ENCODE data around the gene PRPF6.
"Not testable (repeated sequence)": the region's sequence is repeated elsewhere in the genome, so short reads cannot be mapped to it uniquely, and the experiment has no call there.

PRPF6 gene

DNA sequence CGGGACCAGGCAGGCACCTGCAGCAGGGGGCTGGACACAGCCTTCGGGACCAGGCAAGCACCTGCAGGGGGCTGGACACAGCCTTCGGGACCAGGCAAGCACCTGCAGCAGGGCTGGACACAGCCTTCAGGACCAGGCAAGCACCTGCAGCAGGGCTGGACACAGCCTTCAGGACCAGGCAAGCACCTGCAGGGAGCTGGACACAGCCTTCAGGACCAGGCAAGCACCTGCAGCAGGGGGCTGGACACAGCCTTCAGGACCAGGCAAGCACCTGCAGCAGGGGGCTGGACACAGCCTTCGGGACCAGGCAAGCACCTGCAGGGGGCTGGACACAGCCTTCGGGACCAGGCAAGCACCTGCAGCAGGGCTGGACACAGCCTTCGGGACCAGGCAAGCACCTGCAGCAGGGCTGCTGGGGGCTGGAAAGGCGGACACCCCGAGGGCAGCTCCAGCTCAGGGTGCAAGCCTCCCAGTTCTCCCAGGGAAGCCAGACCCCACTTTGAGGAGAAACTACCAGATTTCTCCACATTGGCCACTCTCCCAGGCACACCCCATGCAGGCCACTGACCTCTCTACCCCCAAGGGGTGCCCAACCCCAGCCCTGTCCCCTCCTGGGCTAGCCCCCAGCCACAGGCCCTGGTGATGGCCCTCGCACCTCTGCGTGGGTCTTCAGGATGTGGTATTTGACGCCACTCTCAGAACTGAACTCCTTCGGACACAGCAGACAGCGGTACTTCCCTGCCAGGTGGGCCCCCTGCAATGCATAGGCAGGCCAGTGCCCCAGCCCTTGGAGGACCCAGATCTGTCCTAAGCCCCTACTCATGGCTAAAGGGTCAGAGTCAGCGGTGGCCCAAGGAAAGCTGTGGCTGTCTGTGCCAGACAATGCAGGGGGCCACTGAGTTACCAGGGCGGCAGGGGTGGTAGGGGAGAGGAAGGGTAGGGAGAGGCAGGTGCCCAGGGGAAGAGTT lies 20.0 kb upstream of the PRPF6 start:
- DNase-seq (ENCODE audit: low read depth in 2 of 2): not testable (repeated sequence)

DNA sequence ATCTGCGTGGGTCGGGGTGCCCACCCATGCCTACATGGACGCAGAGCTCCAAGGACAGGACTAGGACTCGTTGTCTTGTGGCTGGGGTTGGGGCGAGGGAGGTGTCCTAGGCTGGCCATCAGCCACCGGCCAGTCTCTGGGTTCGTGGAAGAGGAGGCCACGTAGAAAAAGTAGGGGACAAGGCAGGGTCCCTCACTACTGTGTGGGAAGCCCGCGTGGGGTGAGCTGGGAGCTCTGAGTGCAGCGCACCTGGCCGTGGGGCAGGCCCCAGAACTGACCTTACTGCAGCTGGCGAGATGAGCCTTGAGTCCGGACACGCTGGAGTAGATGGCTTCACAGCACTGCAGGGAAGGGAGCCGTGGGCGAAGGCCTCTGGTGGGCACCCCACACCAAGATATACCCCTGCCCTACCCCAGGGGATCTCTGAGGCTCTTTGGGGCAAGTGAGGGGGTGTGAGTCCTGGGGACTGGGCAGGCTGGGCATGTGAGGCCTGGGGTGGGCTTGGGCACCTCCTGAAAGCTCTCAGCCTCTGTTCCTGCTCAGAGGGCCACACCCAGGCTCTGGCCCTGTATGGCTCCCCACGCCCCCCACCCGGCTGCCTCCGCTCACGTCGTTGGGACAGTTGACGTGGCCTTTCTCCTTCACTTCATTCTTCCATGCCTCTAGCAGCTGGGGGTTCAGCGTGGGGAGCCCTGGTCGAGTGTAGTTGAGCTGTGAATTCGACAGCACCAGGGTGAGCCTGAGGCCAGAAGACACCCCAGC lies 19.1 kb upstream of the PRPF6 start:
- no peak for DNase-seq (ENCODE audit: low read depth in 2 of 2)

DNA sequence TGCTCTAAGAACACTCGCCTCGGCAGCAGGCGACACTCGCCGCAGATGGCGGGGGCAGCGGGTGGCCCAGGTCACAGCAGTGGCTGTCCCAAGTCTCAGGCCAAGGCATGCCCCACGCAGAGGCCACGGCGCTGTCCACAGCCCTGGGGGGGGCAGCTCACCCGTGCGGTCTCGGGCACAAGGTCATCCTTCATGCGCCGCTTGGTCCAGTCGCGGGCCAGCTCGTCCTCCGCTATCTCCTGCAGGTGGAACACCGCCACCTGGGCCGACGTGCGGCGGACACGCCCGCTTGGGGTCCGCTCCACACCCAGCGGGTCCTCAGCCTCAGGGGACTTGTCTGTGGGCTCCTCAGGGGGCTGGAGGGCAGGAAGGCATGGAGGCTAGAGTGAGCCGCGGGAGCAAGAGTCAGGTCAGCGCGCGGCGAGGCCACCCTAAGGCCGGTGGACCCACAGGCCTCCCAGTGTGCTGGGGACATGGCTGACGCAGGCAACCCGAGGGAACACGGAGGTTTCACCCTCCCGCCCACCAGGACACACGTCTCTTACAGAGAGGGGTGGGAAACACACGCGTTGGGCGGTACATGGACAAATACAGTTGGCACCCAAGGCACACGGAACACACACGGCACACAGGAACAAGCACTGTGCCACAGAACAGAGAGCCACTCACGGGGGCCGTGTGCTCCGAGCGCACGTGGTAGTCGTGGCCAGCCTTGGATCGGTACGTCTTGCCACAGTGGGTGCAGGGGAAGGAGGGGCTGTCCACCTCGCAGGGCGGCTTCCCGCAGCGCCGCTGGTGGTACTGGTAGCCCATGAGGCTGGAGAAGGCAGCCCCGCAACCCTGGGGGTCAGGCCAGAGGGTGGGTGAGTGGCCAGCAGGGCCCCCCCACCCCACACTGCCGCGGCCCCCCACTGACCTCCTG lies 18.2 kb upstream of the PRPF6 start:
- no peak for DNase-seq (ENCODE audit: low read depth in 2 of 2)

DNA sequence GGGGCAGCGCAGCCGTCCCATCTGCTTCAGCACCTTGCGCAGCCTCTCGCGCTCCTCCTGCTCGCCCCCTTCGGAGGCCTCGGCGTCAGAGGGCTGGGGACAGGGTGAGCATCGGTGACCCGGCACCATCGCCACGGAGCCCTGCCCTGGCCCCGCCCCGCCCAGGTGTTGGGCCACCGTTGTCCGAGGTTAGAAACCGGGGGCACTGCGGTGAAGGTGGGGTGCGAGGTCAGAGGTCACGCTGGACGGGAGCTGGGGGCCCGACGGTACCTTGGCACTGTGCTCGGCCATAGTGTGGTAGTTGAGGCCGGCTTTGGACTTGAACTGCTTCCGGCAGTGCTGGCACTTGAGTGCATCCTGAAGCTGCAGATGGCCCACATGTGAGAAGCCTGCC lies 17.6 kb upstream of the PRPF6 start:
- no peak for DNase-seq (ENCODE audit: low read depth in 2 of 2)

DNA sequence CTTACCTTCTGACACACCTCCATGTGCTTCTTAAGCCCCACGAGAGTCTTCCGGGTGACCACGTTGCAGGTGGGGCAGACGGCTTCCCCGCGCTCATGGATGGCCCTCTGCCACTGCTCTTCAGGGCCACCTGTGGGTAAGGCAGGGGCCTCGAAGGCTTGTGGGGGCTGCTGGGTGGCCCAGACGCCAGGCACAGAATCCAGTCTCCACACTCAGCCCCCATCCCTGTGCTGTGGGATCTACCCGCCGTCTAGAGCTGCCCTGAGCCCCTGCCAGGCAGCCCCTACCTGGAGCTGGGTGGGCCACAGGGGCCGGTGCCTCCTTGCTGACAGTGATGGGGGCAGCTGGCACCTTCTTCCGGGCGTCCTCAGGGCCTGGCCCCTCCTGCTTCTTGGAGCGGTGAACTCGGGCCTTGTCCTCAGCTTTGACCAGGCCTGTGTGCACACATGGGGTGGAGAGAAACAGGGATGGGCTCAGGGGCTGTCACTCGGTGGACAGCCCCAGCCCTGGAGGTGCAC lies 17.1 kb upstream of the PRPF6 start:
- DNase-seq (ENCODE audit: low read depth in 2 of 2): no peak

DNA sequence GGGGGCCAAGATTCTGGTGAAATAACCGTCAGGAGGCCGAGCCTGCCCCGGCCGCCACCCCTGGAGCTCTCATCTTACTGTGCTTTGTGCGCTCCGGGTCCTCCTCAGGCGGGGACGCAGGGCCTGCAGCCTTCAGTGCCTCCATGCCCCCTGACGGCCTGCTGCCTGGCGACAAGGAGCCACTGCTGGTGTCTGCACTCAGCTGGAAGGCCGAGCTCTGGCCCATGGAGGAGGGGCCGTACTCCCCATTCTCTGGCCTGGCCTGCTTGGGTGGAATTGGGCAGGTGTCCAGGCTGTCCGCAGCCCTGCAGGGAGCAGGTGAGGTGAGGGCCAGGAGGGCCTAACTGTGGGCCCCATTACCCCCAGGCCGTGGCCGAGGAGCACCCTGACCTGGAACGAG lies 16.5 kb upstream of the PRPF6 start:
- no peak for DNase-seq (ENCODE audit: low read depth in 2 of 2)

DNA sequence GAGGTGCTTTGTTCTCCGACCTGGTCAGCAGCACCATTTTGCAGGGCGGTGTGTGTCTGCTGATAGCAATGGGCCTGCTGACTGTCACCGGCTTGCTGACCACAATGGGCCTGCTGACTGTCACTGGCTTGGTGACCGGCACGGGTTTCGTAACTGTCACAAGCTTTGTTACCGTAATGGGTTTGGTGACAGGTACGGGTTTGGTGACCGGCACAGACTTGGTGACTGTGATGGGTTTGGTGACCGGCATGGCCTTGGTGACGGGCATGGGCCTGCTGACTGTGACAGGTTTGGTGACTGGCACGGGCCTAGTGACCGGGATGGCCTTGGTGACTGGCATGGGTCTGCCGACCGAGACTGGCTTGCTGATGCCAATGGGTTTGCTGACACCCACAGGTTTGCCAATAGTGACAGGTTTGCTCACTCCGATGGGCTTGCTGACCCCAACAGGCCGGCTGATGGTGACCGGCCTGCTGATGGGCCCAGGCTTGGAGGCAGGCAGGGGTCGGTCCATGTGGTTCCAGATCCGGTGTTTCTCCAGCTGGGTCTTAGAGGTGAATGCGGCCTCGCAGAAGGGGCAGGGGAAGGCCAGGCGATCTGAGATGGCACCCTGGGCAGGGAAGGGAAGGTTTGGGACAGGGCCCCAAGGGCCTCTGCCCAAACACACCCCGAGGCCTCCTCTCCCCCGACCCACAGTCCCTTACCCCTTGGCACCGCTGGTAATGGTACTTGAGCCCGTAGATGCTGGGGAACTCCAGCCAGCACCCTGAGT lies 14.6 kb upstream of the PRPF6 start:
- DNase-seq (ENCODE audit: low read depth in 2 of 2): no peak

DNA sequence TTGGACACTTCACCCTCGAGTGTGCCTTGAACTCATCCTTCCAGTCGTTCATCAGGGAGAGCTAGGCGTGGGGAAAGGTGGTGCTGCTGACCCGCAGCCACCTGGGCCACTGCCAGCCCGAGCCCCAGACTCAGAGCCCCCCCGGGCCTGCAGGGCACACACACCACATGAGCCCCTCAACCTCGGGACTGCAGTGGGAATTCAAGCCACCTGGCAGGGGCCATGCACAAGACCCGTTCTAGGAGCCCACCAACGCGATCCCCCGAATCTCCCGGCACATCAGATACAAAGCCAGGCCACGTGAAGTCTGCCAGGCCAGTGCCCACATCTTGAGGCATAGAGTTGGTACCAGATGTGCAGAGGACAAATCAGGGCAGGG lies 14.0 kb upstream of the PRPF6 start:
- DNase-seq (ENCODE audit: low read depth in 2 of 2): no peak

DNA sequence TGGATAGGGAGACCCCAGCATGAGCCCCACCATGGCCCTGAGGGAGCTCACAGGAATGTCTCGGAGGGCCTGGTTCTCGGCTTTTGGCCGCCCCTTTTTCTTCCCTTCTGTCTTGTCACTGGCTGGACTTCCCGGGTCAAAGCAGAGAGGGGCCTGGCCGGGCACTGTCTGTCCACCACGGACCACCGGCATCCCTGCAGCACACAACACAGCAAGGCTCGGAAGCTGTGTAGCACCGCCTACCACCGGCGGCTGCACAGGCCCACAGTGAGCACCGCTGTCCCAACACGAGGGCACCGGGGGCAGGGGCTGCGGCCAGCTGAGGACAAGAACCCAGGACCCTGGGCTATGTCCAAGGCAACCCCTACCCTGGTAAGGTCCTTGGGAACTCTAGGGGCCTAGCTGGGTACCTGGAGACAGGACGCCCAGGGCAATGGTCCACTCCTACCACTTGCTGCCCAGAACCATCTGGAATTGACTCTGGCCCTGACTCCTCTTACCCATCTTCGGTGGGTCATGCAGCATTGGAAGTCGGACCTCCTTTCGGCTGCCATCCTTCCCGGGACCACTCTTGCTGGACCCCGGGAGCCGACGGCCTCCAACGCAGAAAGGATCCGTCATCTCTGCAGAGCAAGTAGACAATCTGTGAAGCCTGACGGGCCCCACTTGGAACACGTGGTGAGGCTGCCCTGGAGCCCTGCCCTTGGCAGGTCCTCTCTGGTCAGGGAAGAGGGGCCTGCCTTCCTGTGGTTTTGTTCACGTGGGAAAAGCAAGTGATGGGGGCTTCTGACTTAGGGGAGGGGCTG lies 13.4 kb upstream of the PRPF6 start:
- DNase-seq (ENCODE audit: low read depth in 2 of 2): no peak

DNA sequence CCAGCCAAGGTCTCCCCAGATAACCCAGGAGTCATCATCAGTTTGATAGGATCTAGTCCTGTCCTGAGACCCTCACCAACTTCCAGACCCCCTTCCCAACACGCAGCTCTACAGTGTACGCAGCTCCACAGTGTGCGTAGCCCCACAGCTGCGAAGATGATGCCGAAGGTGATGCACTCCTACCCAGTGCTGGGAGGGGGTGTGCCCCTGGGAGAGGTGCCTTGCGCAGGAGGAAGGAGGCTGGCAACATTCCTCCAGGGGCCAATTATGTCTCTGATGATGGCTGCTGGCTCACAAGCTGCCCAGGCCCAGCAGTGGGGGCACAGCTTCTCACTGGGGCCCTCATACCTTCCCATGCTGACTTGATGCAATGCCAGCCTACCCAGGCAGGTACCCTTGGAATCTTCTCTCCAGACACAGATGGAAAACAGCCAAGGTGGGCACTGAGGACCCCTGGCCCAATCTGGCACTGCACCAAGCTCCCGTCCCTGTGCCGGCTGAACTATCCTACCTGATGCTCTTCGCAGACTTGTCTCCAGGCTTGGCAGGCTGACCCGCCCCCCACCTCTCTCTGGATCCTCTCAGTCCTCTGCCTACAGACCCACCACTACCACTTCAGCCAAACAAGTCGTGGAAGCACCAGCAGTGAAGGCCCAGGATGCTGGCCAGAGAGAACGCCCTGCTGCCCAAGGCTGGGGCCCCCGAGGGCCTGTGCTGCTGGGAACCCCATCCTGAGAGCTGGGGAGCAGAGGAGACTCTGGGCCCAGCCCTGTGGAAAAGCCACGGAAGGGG lies 12.6 kb upstream of the PRPF6 start:
- DNase-seq (ENCODE audit: low read depth in 2 of 2): no peak

DNA sequence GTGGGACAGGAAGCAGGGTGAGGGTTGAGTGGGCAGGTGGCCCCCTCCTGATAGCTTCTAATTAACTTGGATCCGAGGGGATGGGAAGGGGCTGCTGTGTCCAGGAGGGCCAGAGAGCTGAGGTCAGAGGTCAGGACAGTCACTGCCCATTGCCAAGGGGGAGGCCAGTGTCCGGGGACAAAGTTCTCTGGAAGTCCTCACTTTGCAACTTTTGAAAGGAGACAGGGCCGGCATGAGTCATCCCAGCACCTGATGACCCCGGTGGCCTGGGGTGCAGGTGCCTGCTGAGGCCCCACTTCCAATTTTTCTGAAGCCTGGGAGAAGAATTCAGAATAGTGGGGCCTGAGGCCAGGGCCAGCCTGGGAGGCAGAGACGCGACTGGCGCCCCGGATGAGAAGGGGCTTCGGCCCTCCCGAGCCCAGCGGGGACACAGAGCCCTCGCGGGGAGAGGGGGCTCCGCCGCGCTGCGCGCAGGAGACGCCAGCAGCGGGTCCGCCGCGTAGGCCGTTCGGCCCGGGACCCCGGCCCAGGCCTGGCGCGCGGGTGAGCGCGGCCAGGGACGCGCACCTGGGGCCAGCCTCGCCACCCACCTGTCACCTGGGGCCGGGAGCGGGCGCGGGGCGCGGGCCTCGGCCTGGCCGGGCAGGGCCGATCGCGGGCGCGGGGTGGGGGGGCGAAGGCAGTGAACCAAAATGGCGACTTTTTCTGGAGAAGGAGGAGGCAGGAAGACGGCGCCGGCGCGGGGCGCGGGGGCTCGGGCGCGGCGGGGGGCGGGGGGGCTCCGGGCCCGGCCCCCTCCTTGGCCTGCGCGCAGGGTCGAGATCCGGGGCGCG lies 11.8 kb upstream of the PRPF6 start:
- DNase-seq (ENCODE audit: low read depth in 2 of 2): no peak

DNA sequence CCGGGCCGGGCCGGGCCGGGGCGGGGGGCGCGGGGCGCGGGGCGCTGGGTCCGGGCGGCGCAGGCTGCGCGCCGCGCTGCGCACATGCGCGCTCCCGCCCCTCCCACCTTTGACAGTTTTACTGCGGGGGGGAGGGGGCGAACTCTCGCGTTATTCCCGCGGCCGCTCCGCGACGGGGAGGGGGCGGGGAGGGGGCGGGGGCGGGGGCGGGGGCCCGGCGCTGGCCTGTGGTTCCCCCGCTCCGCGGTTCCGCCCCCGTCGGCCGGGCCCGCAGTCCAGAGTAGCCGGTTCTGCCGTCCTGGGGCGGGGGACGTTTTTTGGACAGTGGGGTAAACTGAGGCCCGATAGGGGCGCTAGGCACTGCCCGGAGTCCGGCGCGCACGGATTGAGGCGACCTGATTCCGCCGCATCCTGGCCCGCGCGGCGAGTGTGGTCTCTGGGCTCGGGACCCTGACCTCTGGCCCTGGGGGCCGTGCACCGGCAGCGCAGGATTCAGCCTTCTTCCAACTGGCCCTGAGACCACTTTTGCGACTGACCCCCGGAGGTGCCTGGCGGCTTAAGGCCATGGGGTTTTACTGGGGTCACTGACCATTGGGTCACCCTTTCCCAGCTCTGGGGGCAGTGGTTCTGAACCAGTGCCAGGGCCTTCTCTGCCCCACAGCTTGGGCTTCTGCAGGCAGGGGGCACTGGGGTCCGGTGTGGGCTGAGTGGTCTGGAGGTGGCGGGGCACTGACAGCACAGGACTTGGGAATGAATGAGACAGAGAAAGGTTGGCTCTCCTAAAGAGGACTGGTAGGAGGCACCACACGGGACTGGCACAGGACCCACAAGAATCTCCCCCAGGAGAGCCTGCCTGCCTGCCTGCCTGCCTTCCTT lies 10.9 kb upstream of the PRPF6 start, which contains the start of gene ZNF512B:
Gene ZNF512B, minus strand, starts transcription at position 93 of the 876 bp plus-strand sequence. CDS start 1,980 bp downstream, outside the sequence.
- DNase-seq (ENCODE audit: low read depth in 2 of 2): peak in 1 of 2 donors; percentile 34

DNA sequence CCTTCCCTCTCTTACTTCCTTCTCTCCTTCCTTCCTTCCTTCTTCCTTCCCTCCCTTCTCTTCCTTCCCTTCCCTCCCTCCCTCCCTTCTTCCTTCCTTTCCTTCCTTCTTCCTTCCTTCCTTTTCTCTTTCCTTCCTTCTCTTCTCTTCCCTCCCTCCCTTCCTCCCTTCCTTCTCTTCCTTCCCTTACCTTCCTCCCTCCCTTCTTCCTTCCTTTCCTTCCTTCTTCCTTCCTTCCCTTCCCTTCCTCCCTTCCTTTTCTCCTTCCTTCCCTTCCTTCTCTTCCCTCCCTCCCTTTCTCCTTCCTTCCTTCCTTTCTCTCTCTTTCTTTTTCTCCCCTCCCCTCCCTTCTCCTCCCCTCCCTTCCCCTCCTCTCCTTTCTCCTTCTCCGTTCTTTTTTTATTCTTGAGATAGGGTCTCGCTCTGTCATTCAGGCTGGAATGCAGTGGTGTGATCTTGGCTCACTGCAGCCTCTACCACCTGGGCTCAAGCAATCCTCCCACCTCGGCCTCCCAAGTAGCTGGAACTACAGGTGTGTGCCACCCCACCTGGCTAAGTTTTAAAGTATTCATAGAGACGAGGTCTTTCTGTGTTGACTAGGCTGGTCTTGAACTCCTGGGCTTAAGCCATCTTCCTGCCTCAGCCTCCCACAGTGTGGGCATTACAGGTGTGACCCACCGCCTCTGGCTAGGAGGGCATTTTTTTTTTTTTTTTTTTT lies 10.1 kb upstream of the PRPF6 start:
- no peak for DNase-seq (ENCODE audit: low read depth in 2 of 2)

DNA sequence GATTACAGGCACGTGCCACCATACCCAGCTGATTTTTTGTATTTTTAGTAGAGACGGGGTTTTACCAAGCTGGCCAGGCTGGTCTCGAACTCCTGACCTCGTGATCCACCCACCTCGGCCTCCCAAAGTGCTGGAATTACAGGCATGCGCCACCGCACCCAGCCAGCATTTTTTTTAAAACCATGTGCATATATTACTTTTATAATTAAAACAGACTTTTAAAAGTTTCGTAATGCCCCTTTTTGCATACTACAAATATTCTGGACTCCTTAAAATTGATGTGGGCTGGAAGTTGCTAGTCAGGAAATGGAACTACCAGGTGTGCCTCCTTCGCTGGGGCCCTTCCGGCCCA lies 9.0 kb upstream of the PRPF6 start:
- DNase-seq (ENCODE audit: low read depth in 2 of 2): not testable (repeated sequence)

DNA sequence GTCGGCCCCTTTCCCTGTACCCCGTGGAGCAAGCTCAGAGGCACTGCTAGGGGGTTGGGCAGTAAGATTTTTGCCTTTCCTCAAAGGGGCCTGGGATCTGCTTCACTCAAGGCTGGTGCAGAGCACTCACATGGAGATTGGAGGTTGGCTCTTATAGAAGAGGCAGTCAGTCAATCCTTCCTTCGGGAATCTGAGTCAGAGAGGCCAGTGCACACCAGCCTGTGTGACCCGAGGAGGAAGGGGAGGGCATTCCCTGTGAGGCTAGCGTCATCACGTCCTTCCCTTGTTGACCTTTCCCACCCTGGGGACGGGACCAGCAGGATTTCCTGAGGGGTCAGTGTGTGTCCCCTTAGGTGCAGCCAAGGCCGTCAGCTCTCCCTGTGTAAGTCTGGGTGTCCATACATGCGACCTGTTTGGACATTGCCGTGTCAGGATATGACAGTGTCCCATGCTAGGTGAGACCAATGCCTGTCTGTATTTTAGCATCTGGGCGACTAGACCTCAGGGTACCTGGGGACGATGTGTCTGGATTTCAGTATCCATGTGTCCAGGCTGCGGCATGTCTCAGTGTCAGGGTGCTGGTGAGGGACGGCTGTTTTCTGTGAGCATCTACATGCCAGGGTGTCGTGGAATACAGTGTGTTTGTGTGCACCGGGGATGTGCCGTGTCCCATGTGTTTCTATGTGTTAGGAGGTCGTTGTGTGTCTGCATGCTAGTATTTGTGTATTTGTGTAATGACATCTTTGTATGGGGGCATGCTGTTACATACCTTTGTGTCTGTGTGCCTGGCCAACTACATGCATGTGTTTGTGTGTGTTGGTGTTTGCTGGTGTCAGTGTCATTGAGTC lies 8.4 kb upstream of the PRPF6 start:
- DNase-seq (ENCODE audit: low read depth in 2 of 2): no peak

DNA sequence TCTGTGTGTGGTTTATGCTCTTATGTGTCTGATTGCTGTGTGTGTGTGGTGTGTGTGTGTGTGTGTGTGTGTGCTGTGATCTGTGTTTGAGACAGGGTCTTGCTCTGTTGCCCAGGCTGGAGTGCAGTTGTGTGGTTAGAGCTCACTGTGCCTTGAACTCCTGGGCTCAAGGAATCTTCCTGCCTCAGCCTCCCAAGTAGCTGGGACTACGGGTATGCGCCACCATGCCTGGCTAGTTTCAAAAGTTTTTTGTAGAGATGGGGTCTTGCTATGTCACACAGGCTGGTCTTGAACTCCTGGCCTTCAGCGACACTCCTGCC lies 7.8 kb upstream of the PRPF6 start:
- no peak for DNase-seq (ENCODE audit: low read depth in 2 of 2)
